GM12878 (cell line): Measurements from ENCODE around the gene NHS. TPM values are rescaled to one million over a fixed set of nuclear protein-coding genes. Genes with fewer than 3 reads are reported as not detected.

Experiments used
- ATAC-seq: fragments of 200-7000 bp; cut with Tn5 transposase; 3 replicates; pipeline ENCODE4 v1.9.1; 2020; ENCODE audit warnings: mild to moderate bottlenecking, moderate library complexity
- BruUV-seq: library from RNA; stranded (reverse); fragments of 400-500 nt; replicated peaks from 2 replicates; lab custom pipeline; 2021; lab: Mats Ljungman, UMichigan
- CTCF ChIA-PET: fragments of 300-600 bp; sonication (Branson Sonifier 250); formaldehyde crosslinking; extraction: SDS; loops from one replicate; lab custom pipeline; 2021; ENCODE audit warnings: inconsistent platforms; lab: Yijun Ruan, JAX
- POLR2A ChIA-PET: fragments of 350-600 bp; formaldehyde crosslinking; extraction: SDS; loops from one replicate; lab custom pipeline; 2021; ENCODE audit warnings: inconsistent platforms; lab: Charles Lee
- RAD21 ChIA-PET: fragments of 300-600 bp; sonication (Branson Sonifier 250); formaldehyde crosslinking; loops from one replicate; lab custom pipeline; 2023; ENCODE audit warnings: antibody characterized with exemption; ENCODE audit not compliant: unreplicated experiment; lab: Charles Lee
- SMC1A ChIA-PET: fragments of 300-600 bp; sonication (Branson Sonifier 250); formaldehyde crosslinking; loops from one replicate; lab custom pipeline; 2023; ENCODE audit not compliant: unreplicated experiment, uncharacterized antibody; lab: Charles Lee
- DNase-seq: peaks from one replicate; pipeline ENCODE4 v3.0.0-alpha.2; 2011; ENCODE audit warnings: low read depth, low spot score
- FAIRE-seq: peaks from 3 replicates; lab custom pipeline; 2011; peaks lifted over from hg19 to GRCh38; lab: Jason Lieb, UNC
- H2AFZ ChIP-seq: 2 replicates; pipeline ENCODE4 v1.6.0; 2011; ENCODE audit warnings: low read depth, low read length, control low read depth; ENCODE audit not compliant: control insufficient read depth
- H3K27ac ChIP-seq: 2 replicates; pipeline ENCODE4 v1.5.1; 2011; ENCODE audit warnings: control low read depth; ENCODE audit not compliant: control insufficient read depth, insufficient read depth
- H3K27me3 ChIP-seq, 2 experiments: replicated peaks in 1 of 2; 2 replicates each; pipeline versions ENCODE4 v1.6.0 to v1.6.1; 2011; ENCODE audit warnings: low read length in 1 of 2; ENCODE audit not compliant: control insufficient read depth in 2 of 2, insufficient read depth in 2 of 2
- H3K36me3 ChIP-seq, 2 experiments: 2 replicates each; pipeline ENCODE4 v1.5.1; 2011; ENCODE audit warnings: low read length in 1 of 2; ENCODE audit not compliant: control insufficient read depth in 2 of 2, insufficient read depth in 2 of 2
- H3K4me1 ChIP-seq: 2 replicates; pipeline ENCODE4 v1.6.1; 2011; ENCODE audit warnings: mild to moderate bottlenecking, low read length, moderate library complexity, mixed read lengths; ENCODE audit not compliant: control insufficient read depth, insufficient read depth
- H3K4me2 ChIP-seq: 2 replicates; pipeline ENCODE4 v1.6.0; 2011; ENCODE audit warnings: control low read depth; ENCODE audit not compliant: control insufficient read depth, insufficient read depth
- H3K4me3 ChIP-seq: fragments of 200-600 bp; sonication (generic); 2 replicates; pipeline ENCODE4 v1.5.1; 2016
- H3K79me2 ChIP-seq: 2 replicates; pipeline ENCODE4 v1.6.0; 2011; ENCODE audit warnings: low read length; ENCODE audit not compliant: control insufficient read depth, insufficient read depth
- H3K9ac ChIP-seq: 2 replicates; pipeline ENCODE4 v1.8.0; 2011; ENCODE audit warnings: low read length, control low read depth, mixed read lengths; ENCODE audit not compliant: control insufficient read depth, insufficient read depth
- H3K9me3 ChIP-seq: replicated peaks from 3 replicates; pipeline ENCODE4 v1.5.1; 2011; ENCODE audit warnings: mild to moderate bottlenecking, low read length; ENCODE audit not compliant: control insufficient read depth, insufficient read depth
- H4K20me1 ChIP-seq: 2 replicates; pipeline ENCODE4 v1.6.0; 2011; ENCODE audit not compliant: control insufficient read depth, insufficient read depth
- CTCF ChIP-seq, 3 experiments: IDR thresholded peaks in 2 of 3; conservative IDR thresholded peaks in 1 of 3; 2 replicates each; pipeline ENCODE4 v1.5.1; 2011; ENCODE audit warnings: low read depth in 3 of 3, low read length in 3 of 3, mild to moderate bottlenecking in 3 of 3, control low read depth in 2 of 3, moderate library complexity in 2 of 3, inconsistent platforms in 1 of 3, mixed read lengths in 1 of 3; ENCODE audit not compliant: control insufficient read depth in 2 of 3, insufficient read depth in 1 of 3; ENCODE audit errors: extremely low read depth in 1 of 3
- RAD21 ChIP-seq: IDR thresholded peaks from 2 replicates; pipeline ENCODE4 v1.6.1; 2011; ENCODE audit warnings: mild to moderate bottlenecking, low read depth, low read length, moderate library complexity; ENCODE audit not compliant: insufficient read depth
- SMC3 ChIP-seq: IDR thresholded peaks from 2 replicates; pipeline ENCODE4 v1.6.1; 2011; ENCODE audit warnings: low read length, improper control_type of control experiment, borderline replicate concordance
- STAT3 ChIP-seq: IDR thresholded peaks from 2 replicates; pipeline ENCODE4 v1.6.1; 2011; ENCODE audit warnings: low read depth, low read length, improper control_type of control experiment
- USF1 ChIP-seq: IDR thresholded peaks from 2 replicates; pipeline ENCODE4 v1.6.1; 2011; ENCODE audit warnings: borderline replicate concordance, low read depth, mild to moderate bottlenecking, moderate library complexity, mixed read lengths, low read length; ENCODE audit not compliant: insufficient read depth; ENCODE audit errors: extremely low read length
- ZNF274 ChIP-seq: IDR thresholded peaks from one replicate; pipeline ENCODE4 v1.8.0; 2011; ENCODE audit not compliant: insufficient read length, insufficient read depth
- WGBS: methylation state at CpG from one replicate; pipeline ENCODE4 v1.1.6; 2016; ENCODE audit warnings: low lambda C conversion rate; ENCODE audit not compliant: insufficient replicate concordance, insufficient coverage; ENCODE audit errors: missing lambda C conversion rate; 5-methylcytosine and 5-hydroxymethylcytosine counted together
- in situ Hi-C: fragments of 300-500 bp; cut with MboI; formaldehyde crosslinking; loops from 9 replicates; pipeline ENCODE4 v1.14.3; 2018; ENCODE audit warnings: mixed read lengths
- intact Hi-C: fragments of 100-400 bp; cut with micrococcal nuclease; formaldehyde crosslinking; loops from one replicate; pipeline ENCODE4 v1.14.2; 2022; ENCODE audit not compliant: unreplicated experiment
- polyA plus RNA-seq, 11 experiments: library from polyadenylated mRNA; depleted of rRNA in 4 of 11; unstranded in 6 of 11; stranded (reverse) in 5 of 11; fragments of >200 nt; fragmentation: Nextera tagmentation in 4 of 11; fragmentation: Illumina TruSeq in 1 of 11; extraction: Ambion mirVana in 4 of 11; extraction: Trizol in 1 of 11; gene quantifications; 1 replicate in 1 of 11; 2 replicates in 10 of 11; pipeline versions ENCODE4 v1.2.1 to v1.2.3, GENCODE V29; 2011 to 2016; ENCODE audit warnings: inconsistent platforms in 2 of 11, missing spikeins in 2 of 11, low read depth in 1 of 11
- total RNA-seq, 4 experiments: library from RNA; depleted of rRNA in 3 of 4; stranded (reverse); fragments of >200 nt in 3 of 4; fragmentation: Illumina TruSeq in 1 of 4; extraction: Trizol in 1 of 4; gene quantifications; 2 replicates each; pipeline versions ENCODE4 v1.2.1 to v1.2.3, GENCODE V29; 2013 to 2021

Gene NHS
- total and polyA plus RNA-seq, 10 of the 15 experiments (the other 5 are each of a cell fraction or from before 2014, with no cell fraction given), result under 0.01 to 0.07 (median 0.03) TPM; not detected in 7

GRCh38 chrX:17531500-17531899 lies 156.5 kb downstream of the NHS start (continued):
- TF ChIP-seq USF1 (no peak), STAT3 (no peak)

- Histone ChIP-seq H3K27me3 (no peaks in the 10 kb centered on the region), H4K20me1 (no peaks in the 10 kb centered on the region), H3K36me3 (no peaks in the 10 kb centered on the region), H3K79me2 (no peaks in the 10 kb centered on the region), H3K4me2 (no peak overlapping the region), H2AFZ (no peak overlapping the region), H3K9ac (no peak overlapping the region), H3K27ac (no peak overlapping the region), H3K4me3 (no peak overlapping the region), H3K4me1 (no peaks in the 10 kb centered on the region), H3K9me3 (no peaks in the 10 kb centered on the region; the same call in 2 of the 3 replicates)
- ChIA-PET SMC1A (interaction anchor here (0.6 to 1.2 kb wide), 4 partner anchors 10 to 1721 kb away, joined by 3 to 6 read pairs (median 3); no protein-coding TSS in a partner anchor), POLR2A (no interaction called here), CTCF (interaction anchor here (0.7 to 1.9 kb wide), 5 partner anchors 9 to 155 kb away, joined by 3 to 10 read pairs (median 4); no protein-coding TSS in a partner anchor), RAD21 (no interaction called here)
- 37% methylated on average over 4 of the region's 4 CpGs for WGBS
- no peak for FAIRE-seq
- DNase-seq, result no peak
- no TSS peak for BruUV-seq
- intact Hi-C loops (loop anchor here (1.0 kb wide), 2 partner anchors 56 to 155 kb away; no protein-coding TSS in a partner anchor), in situ Hi-C loops (no loop called here)
- peak; percentile 80 for ATAC-seq
- TF ChIP-seq CTCF (IDR thresholded peaks at IDR 0.05 in 2 of 3, conservative IDR thresholded peaks at IDR 0.05 in 1 of 3; ENCODE audit: control insufficient read depth in 2 of 3, extremely low read depth in 1 of 3, insufficient read depth in 1 of 3, low read depth in 3 of 3, low read length in 3 of 3), result peak; percentile 44 to 53 (median 48); a peak in 5 of 6 replicates
- TF ChIP-seq SMC3, result peak; percentile 20; the same call in 1 of the 2 replicates
- TF ChIP-seq ZNF274, result no peak
- TF ChIP-seq RAD21, result peak; percentile 62
These were observed 160.2 kb downstream of the NHS start for GRCh38 chrX:17535229-17535628.
